Measurements from ENCODE around the gene CITED1.
"Not testable (repeated sequence)": the region's sequence is repeated elsewhere in the genome, so short reads cannot be mapped to it uniquely, and the experiment has no call there.

The CITED1 gene
- total RNA-seq, result 0 to 0.13 (median 0) reads per million in 18 experiments

GRCh38 chrX:72305286-72306084 lies at the start of gene CITED1:
CITED1 (minus strand) TSS chrX:72305914; CDS start chrX:72302869, 3,045 bp downstream.
- DNase-seq, result no peak

GRCh38 chrX:72352786-72353185 lies 47.1 kb upstream of the CITED1 start:
- DNase-seq, result no peak

GRCh38 chrX:72351606-72352334 lies 46.1 kb upstream of the CITED1 start:
- no peak for DNase-seq

- no peak for DNase-seq
These were observed 43.5 kb upstream of the CITED1 start for GRCh38 chrX:72349190-72349589.

- DNase-seq, result no peak
These were observed 42.7 kb upstream of the CITED1 start for GRCh38 chrX:72348247-72348979.

- DNase-seq, result no peak
These were observed 41.7 kb upstream of the CITED1 start for GRCh38 chrX:72347366-72347765.

- no peak for DNase-seq
These were observed 40.7 kb upstream of the CITED1 start for GRCh38 chrX:72346302-72346949.

- DNase-seq, result no peak
These were observed 34.9 kb upstream of the CITED1 start for GRCh38 chrX:72340626-72341025.

- no peak for DNase-seq
These were observed 34.3 kb upstream of the CITED1 start for GRCh38 chrX:72340041-72340440.

- DNase-seq, result no peak
These were observed 24.4 kb upstream of the CITED1 start for GRCh38 chrX:72330131-72330530.

- no peak for DNase-seq
These were observed 21.0 kb upstream of the CITED1 start for GRCh38 chrX:72326605-72327300.

- not testable (repeated sequence) for DNase-seq
These were observed 13.9 kb upstream of the CITED1 start for GRCh38 chrX:72319651-72320050.

- no peak for DNase-seq
These were observed 11.4 kb upstream of the CITED1 start for GRCh38 chrX:72317139-72317538.

- DNase-seq, result no peak
These were observed 10.8 kb upstream of the CITED1 start for GRCh38 chrX:72316408-72317110.

GRCh38 chrX:72314881-72315280 lies 9.2 kb upstream of the CITED1 start:
- DNase-seq, result no peak

GRCh38 chrX:72313707-72314641 lies 8.3 kb upstream of the CITED1 start:
- no peak for DNase-seq

GRCh38 chrX:72312311-72312940 lies 6.7 kb upstream of the CITED1 start:
- no peak for DNase-seq

GRCh38 chrX:72309297-72310071 lies 3.8 kb upstream of the CITED1 start:
- DNase-seq, result no peak

Measured in inflammatory macrophage (primary cell).